Stimulated activated CD4-positive, alpha-beta T cell treated with anti-CD3 and anti-CD28 coated beads, Interleukin-12 subunit alpha, Interleukin-12 subunit beta, amount 100 ng/mL, for 48 hours (primary cell): Measurements from ENCODE around the gene MET.

Experiments
- DNase-seq, 3 donors: peaks; one replicate each; pipeline ENCODE4 v3.0.0-alpha.2; 2020; ENCODE audit warnings: low read depth in 2 of 3, low spot score in 1 of 3

Gene MET

GRCh38 chr7:116781584-116781983 lies 109.6 kb downstream of the MET start:
- no peak for DNase-seq

GRCh38 chr7:116782177-116782711 lies 110.2 kb downstream of the MET start:
- DNase-seq: no peak

- no peak for DNase-seq
Measured at GRCh38 chr7:116783666-116784318, 111.8 kb downstream of the MET start.

GRCh38 chr7:116784647-116785046 lies 112.7 kb downstream of the MET start:
- DNase-seq: no peak

GRCh38 chr7:116785843-116786242 lies 113.8 kb downstream of the MET start:
- DNase-seq: no peak

GRCh38 chr7:116786791-116787443 lies 114.9 kb downstream of the MET start:
- DNase-seq: peak in 2 of 3 donors; percentile 5 to 22

GRCh38 chr7:116787881-116788280 lies 115.9 kb downstream of the MET start:
- DNase-seq: no peak

- DNase-seq: no peak
Measured at GRCh38 chr7:116788572-116789197, 116.7 kb downstream of the MET start.

- no peak for DNase-seq
Measured at GRCh38 chr7:116790025-116790424, 118.0 kb downstream of the MET start.

- no peak for DNase-seq
Measured at GRCh38 chr7:116792813-116793212, 120.8 kb downstream of the MET start.

- no peak for DNase-seq
Measured at GRCh38 chr7:116793795-116794340, 121.9 kb downstream of the MET start.

- no peak for DNase-seq
Measured at GRCh38 chr7:116796471-116796870, 124.5 kb downstream of the MET start.

- no peak for DNase-seq
Measured at GRCh38 chr7:116797612-116798011, 125.6 kb downstream of the MET start.

GRCh38 chr7:116798232-116798631 lies 126.2 kb downstream of the MET start:
- DNase-seq: no peak

GRCh38 chr7:116799916-116800315 lies 127.9 kb downstream of the MET start:
- DNase-seq: no peak

- DNase-seq: no peak
Measured at GRCh38 chr7:116800594-116800993, 128.6 kb downstream of the MET start.

GRCh38 chr7:116801092-116801710 lies 129.2 kb downstream of the MET start:
- no peak for DNase-seq

GRCh38 chr7:116802144-116802745 lies 130.2 kb downstream of the MET start:
- no peak for DNase-seq

GRCh38 chr7:116802746-116803152 lies 130.8 kb downstream of the MET start:
- peak in 2 of 3 donors; percentile 14 to 17 for DNase-seq

GRCh38 chr7:116804471-116804870 lies 132.5 kb downstream of the MET start:
- DNase-seq: no peak

- no peak for DNase-seq
Measured at GRCh38 chr7:116805100-116805544, 133.1 kb downstream of the MET start.
